OCI-LY7 (cell line): ENCODE measurements around the gene SSBP2.

ENCODE experiments used
- EZH2phosphoT487 ChIP-seq: fragments of 200-600 bp; sonication (generic); IDR thresholded peaks from 2 replicates; pipeline ENCODE4 v1.6.1; 2018; ENCODE audit warnings: low read depth, borderline replicate concordance, mild to moderate bottlenecking, mixed run types, antibody characterized with exemption, low read length, moderate library complexity, mixed read lengths
- TF ChIP-seq, protein P1 (sequence below): fragments of 200-600 bp; sonication (generic); conservative IDR thresholded peaks from 2 replicates; pipeline ENCODE4 v1.5.1; 2014; ENCODE audit warnings: mild to moderate bottlenecking, antibody characterized with exemption, low read length, moderate library complexity, mixed read lengths

DNA sequence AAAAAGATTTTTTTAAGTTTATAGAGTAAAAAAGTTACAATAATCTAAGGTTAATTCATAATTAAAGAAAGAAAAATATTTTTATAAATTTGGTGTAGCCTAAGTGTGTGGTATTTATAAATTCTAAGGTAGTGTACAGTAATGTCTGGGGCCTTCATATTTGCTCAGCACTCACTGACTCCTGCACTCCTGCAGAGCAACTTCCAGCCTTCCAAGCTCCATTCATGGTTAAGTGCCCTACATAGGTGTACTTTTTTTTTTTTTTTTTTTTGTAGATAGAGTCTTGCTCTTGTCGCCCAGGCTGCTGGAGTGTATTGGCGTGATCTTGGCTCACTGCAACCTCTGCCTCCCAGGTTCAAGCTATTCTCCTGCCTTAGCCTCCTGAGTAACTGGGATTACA is 367.0 kb downstream of the SSBP2 start:
- TF ChIP-seq, protein P1, sequence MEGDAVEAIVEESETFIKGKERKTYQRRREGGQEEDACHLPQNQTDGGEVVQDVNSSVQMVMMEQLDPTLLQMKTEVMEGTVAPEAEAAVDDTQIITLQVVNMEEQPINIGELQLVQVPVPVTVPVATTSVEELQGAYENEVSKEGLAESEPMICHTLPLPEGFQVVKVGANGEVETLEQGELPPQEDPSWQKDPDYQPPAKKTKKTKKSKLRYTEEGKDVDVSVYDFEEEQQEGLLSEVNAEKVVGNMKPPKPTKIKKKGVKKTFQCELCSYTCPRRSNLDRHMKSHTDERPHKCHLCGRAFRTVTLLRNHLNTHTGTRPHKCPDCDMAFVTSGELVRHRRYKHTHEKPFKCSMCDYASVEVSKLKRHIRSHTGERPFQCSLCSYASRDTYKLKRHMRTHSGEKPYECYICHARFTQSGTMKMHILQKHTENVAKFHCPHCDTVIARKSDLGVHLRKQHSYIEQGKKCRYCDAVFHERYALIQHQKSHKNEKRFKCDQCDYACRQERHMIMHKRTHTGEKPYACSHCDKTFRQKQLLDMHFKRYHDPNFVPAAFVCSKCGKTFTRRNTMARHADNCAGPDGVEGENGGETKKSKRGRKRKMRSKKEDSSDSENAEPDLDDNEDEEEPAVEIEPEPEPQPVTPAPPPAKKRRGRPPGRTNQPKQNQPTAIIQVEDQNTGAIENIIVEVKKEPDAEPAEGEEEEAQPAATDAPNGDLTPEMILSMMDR, result no peak
- no peak for TF ChIP-seq EZH2phosphoT487
